ENCODE data around the gene HERC4.

DNA sequence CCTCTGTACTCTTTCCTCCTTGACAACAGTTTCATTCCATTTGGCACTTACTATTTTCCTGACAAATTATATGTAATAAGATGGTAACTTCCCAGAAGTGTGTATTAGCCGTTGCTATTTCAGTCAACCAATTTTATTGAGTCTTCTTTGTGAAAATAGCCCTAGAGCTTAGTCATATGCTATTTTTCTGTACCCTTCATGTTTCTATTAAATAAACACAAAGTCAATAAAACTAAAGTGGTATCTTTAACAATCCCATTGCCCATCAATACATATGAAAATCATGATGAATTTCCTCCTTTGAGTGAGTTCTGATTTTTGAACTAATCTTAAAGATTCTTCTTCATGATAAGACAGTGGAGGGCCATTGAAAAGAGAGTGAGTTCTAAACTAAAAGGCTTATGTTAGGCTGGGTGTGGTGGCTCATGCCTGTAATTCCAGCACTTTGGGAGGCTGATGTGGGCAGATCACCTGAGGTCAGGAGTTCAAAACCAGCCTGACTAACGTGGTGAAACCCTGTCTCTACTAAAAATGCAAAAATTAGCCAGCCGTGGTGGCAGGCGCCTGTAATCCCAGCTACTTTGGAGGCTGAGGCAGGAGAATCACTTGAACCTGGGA, 28.3 kb upstream of the HERC4 start:
- TF ChIP-seq EZH2phosphoT487 (IDR thresholded peaks at IDR 0.05) (no peak), EZH2 (IDR thresholded peaks at IDR 0.05) (no peak)
- TF ChIP-seq, protein P1, sequence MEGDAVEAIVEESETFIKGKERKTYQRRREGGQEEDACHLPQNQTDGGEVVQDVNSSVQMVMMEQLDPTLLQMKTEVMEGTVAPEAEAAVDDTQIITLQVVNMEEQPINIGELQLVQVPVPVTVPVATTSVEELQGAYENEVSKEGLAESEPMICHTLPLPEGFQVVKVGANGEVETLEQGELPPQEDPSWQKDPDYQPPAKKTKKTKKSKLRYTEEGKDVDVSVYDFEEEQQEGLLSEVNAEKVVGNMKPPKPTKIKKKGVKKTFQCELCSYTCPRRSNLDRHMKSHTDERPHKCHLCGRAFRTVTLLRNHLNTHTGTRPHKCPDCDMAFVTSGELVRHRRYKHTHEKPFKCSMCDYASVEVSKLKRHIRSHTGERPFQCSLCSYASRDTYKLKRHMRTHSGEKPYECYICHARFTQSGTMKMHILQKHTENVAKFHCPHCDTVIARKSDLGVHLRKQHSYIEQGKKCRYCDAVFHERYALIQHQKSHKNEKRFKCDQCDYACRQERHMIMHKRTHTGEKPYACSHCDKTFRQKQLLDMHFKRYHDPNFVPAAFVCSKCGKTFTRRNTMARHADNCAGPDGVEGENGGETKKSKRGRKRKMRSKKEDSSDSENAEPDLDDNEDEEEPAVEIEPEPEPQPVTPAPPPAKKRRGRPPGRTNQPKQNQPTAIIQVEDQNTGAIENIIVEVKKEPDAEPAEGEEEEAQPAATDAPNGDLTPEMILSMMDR (IDR thresholded peaks at IDR 0.05): no peak

Data from neural progenitor cell (in vitro differentiated cells).